Stomach (tissue), 4 donors: ENCODE results near the gene ZNF511.

Experiments
- CTCF ChIP-seq, 7 experiments: fragments of 450-650 bp in 4 of 7; fragments of 200-600 bp in 3 of 7; sonication (generic) in 3 of 7; IDR thresholded peaks; one replicate each; pipeline ENCODE4 v1.5.1; 2016 to 2019; ENCODE audit warnings: antibody characterized with exemption in 7 of 7, control low read depth in 2 of 7, mild to moderate bottlenecking in 1 of 7
- POLR2AphosphoS5 ChIP-seq, 3 donors: sonication (generic); formaldehyde crosslinking; IDR thresholded peaks; one replicate each; pipeline ENCODE4 v1.6.1; 2016; ENCODE audit warnings: antibody characterized with exemption in 3 of 3

GRCh38 chr10:133277277-133277992 is 31.3 kb upstream of the ZNF511 start:
- TF ChIP-seq CTCF (IDR thresholded peaks at IDR 0.05) = no peak
- TF ChIP-seq POLR2AphosphoS5 (IDR thresholded peaks at IDR 0.05) = no peak
